Neural progenitor cell (in vitro differentiated cells): ENCODE data around the gene PKDCC. TPM values are rescaled to one million over a fixed set of nuclear protein-coding genes. Genes with fewer than 3 reads are reported as not detected.

Source experiments
- DNase-seq: peaks from one replicate; pipeline ENCODE4 v3.0.0-alpha.2; 2016; ENCODE audit warnings: low spot score
- H2AFZ ChIP-seq: fragments of 200-600 bp; sonication (generic); replicated peaks from 2 replicates; pipeline ENCODE4 v1.6.1; 2016; ENCODE audit warnings: antibody characterized with exemption
- H3F3A ChIP-seq: fragments of 200-600 bp; sonication (generic); 2 replicates; pipeline ENCODE4 v1.6.1; 2016; ENCODE audit warnings: antibody characterized with exemption, low read depth
- H3K27ac ChIP-seq: fragments of 200-600 bp; sonication (generic); 2 replicates; pipeline ENCODE4 v1.5.1; 2016; ENCODE audit warnings: mild to moderate bottlenecking
- H3K27me3 ChIP-seq: fragments of 200-600 bp; sonication (generic); 2 replicates; pipeline ENCODE4 v1.6.1; 2016; ENCODE audit warnings: mild to moderate bottlenecking, moderate library complexity
- H3K36me3 ChIP-seq: fragments of 200-600 bp; sonication (generic); 2 replicates; pipeline ENCODE4 v1.5.1; 2016
- H3K4me1 ChIP-seq: fragments of 200-600 bp; sonication (generic); 2 replicates; pipeline ENCODE4 v1.6.1; 2016; ENCODE audit warnings: mixed run types
- H3K4me2 ChIP-seq: fragments of 200-600 bp; sonication (generic); 2 replicates; pipeline ENCODE4 v1.6.1; 2016
- H3K4me3 ChIP-seq: fragments of 200-600 bp; sonication (generic); 2 replicates; pipeline ENCODE4 v1.5.1; 2016
- H3K79me2 ChIP-seq: fragments of 200-600 bp; sonication (generic); 2 replicates; pipeline ENCODE4 v1.6.1; 2016; ENCODE audit warnings: low read depth
- H3K9ac ChIP-seq: fragments of 200-600 bp; sonication (generic); 2 replicates; pipeline ENCODE4 v1.6.1; 2016
- H3K9me3 ChIP-seq: fragments of 200-600 bp; sonication (generic); 2 replicates; pipeline ENCODE4 v1.5.1; 2016; ENCODE audit warnings: low read depth
- H4K20me1 ChIP-seq: fragments of 200-600 bp; sonication (generic); 2 replicates; pipeline ENCODE4 v1.6.1; 2016; ENCODE audit warnings: low read depth
- H3K27ac Mint-ChIP-seq: 3 replicates; pipeline ENCODE4 v1.8.0; 2021; ENCODE audit warnings: mixed read lengths
- H3K27me3 Mint-ChIP-seq: 2 replicates; pipeline ENCODE4 v1.8.0; 2022; ENCODE audit warnings: low read depth, mild to moderate bottlenecking, inconsistent platforms, moderate library complexity, mixed read lengths; ENCODE audit not compliant: insufficient read depth
- H3K36me3 Mint-ChIP-seq: 3 replicates; pipeline ENCODE4 v1.8.0; 2021; ENCODE audit warnings: mixed read lengths
- H3K4me1 Mint-ChIP-seq: 3 replicates; pipeline ENCODE4 v1.8.0; 2021; ENCODE audit warnings: mixed read lengths
- H3K4me3 Mint-ChIP-seq: 3 replicates; pipeline ENCODE4 v1.8.0; 2021; ENCODE audit warnings: mild to moderate bottlenecking, moderate library complexity, mixed read lengths
- H3K9me3 Mint-ChIP-seq: 3 replicates; pipeline ENCODE4 v1.8.0; 2020; ENCODE audit warnings: mixed read lengths
- CTCF ChIP-seq: fragments of 200-600 bp; sonication (generic); IDR thresholded peaks from 2 replicates; pipeline ENCODE4 v1.5.1; 2017; ENCODE audit warnings: antibody characterized with exemption, mild to moderate bottlenecking
- EZH2 ChIP-seq: fragments of 200-600 bp; sonication (generic); IDR thresholded peaks from 2 replicates; pipeline ENCODE4 v1.6.1; 2017; ENCODE audit warnings: antibody characterized with exemption, mild to moderate bottlenecking, moderate library complexity
- EZH2phosphoT487 ChIP-seq: fragments of 200-600 bp; sonication (generic); IDR thresholded peaks from 2 replicates; pipeline ENCODE4 v1.6.1; 2017; ENCODE audit warnings: antibody characterized with exemption
- total RNA-seq: library from RNA; depleted of rRNA; stranded (reverse); fragments of >200 nt; gene quantifications from 2 replicates; pipeline ENCODE4 v1.2.3, GENCODE V29; 2015; ENCODE audit warnings: low replicate concordance

Gene PKDCC
- total RNA-seq, 1 donor from 2014 or later, result 70.4 TPM

GRCh38 chr2:42021464-42021863 is 26.4 kb upstream of the PKDCC start:
- H3K27ac Mint-ChIP-seq, result peak overlapping the region; percentile 27
- Histone ChIP-seq H3K4me2 (no peak overlapping the region), H3F3A (peaks cover 16% of the 10 kb centered on the region), H3K27me3 (no peaks in the 10 kb centered on the region), H2AFZ (no peak overlapping the region), H3K4me1 (peaks cover 18% of the 10 kb centered on the region), H4K20me1 (no peaks in the 10 kb centered on the region), H3K36me3 (no peaks in the 10 kb centered on the region), H3K9ac (no peak overlapping the region), H3K4me3 (no peak overlapping the region), H3K9me3 (no peaks in the 10 kb centered on the region), H3K79me2 (no peaks in the 10 kb centered on the region), H3K27ac (no peak overlapping the region)
- no peak for DNase-seq
- peaks cover 12% of the 10 kb centered on the region for H3K9me3 Mint-ChIP-seq
- H3K27me3 Mint-ChIP-seq, result peaks cover 25% of the 10 kb centered on the region
- H3K36me3 Mint-ChIP-seq, result peaks cover 2% of the 10 kb centered on the region
- TF ChIP-seq CTCF (no peak), EZH2phosphoT487 (no peak), EZH2 (no peak)
- no peak overlapping the region for H3K4me3 Mint-ChIP-seq
- H3K4me1 Mint-ChIP-seq, result peaks cover 25% of the 10 kb centered on the region

- Histone ChIP-seq H4K20me1 (no peaks in the 10 kb centered on the region), H2AFZ (peak overlapping the region; percentile 59), H3K27me3 (no peaks in the 10 kb centered on the region), H3K79me2 (no peaks in the 10 kb centered on the region), H3F3A (peaks cover 40% of the 10 kb centered on the region), H3K9me3 (no peaks in the 10 kb centered on the region), H3K9ac (no peak overlapping the region), H3K4me2 (peak overlapping the region; percentile 49), H3K36me3 (no peaks in the 10 kb centered on the region), H3K4me1 (peaks cover 36% of the 10 kb centered on the region), H3K27ac (peak overlapping the region; percentile 22), H3K4me3 (no peak overlapping the region)
- Mint-ChIP-seq H3K4me3 (no peak overlapping the region), H3K27me3 (peaks cover 33% of the 10 kb centered on the region), H3K36me3 (no peaks in the 10 kb centered on the region), H3K27ac (peak overlapping the region; percentile 4), H3K9me3 (peaks cover 10% of the 10 kb centered on the region), H3K4me1 (peaks cover 51% of the 10 kb centered on the region)
- no peak for DNase-seq
- TF ChIP-seq EZH2phosphoT487, result no peak
- TF ChIP-seq EZH2, result no peak
- TF ChIP-seq CTCF, result no peak
Measured at GRCh38 chr2:42025151-42025582, 22.7 kb upstream of the PKDCC start.

GRCh38 chr2:42026272-42026671 is 21.5 kb upstream of the PKDCC start:
- Mint-ChIP-seq H3K4me1 (peaks cover 60% of the 10 kb centered on the region), H3K4me3 (no peak overlapping the region), H3K9me3 (peaks cover 10% of the 10 kb centered on the region)

More at GRCh38 chr2:42026272-42026671, 21.5 kb upstream of the PKDCC start:
- no peak for DNase-seq
- no peak overlapping the region for H3K27ac Mint-ChIP-seq
- Histone ChIP-seq H3K4me2 (no peak overlapping the region), H3K79me2 (no peaks in the 10 kb centered on the region), H3K27ac (no peak overlapping the region), H3K9ac (no peak overlapping the region), H2AFZ (no peak overlapping the region), H3K9me3 (no peaks in the 10 kb centered on the region), H4K20me1 (no peaks in the 10 kb centered on the region), H3F3A (peaks cover 51% of the 10 kb centered on the region), H3K4me1 (peaks cover 44% of the 10 kb centered on the region), H3K4me3 (no peak overlapping the region), H3K36me3 (no peaks in the 10 kb centered on the region), H3K27me3 (no peaks in the 10 kb centered on the region)
- TF ChIP-seq CTCF (no peak), EZH2 (no peak), EZH2phosphoT487 (no peak)
- peaks cover 38% of the 10 kb centered on the region for H3K27me3 Mint-ChIP-seq
- no peaks in the 10 kb centered on the region for H3K36me3 Mint-ChIP-seq
